Inflammatory macrophage treated with lipopolysaccharide for 1 hour (primary cell): ENCODE data around the gene SETD2.

Experiments used
- DNase-seq, 2 donors: peaks; one replicate each; pipeline ENCODE4 v3.0.0-alpha.2; 2020 to 2022

Gene SETD2

DNA sequence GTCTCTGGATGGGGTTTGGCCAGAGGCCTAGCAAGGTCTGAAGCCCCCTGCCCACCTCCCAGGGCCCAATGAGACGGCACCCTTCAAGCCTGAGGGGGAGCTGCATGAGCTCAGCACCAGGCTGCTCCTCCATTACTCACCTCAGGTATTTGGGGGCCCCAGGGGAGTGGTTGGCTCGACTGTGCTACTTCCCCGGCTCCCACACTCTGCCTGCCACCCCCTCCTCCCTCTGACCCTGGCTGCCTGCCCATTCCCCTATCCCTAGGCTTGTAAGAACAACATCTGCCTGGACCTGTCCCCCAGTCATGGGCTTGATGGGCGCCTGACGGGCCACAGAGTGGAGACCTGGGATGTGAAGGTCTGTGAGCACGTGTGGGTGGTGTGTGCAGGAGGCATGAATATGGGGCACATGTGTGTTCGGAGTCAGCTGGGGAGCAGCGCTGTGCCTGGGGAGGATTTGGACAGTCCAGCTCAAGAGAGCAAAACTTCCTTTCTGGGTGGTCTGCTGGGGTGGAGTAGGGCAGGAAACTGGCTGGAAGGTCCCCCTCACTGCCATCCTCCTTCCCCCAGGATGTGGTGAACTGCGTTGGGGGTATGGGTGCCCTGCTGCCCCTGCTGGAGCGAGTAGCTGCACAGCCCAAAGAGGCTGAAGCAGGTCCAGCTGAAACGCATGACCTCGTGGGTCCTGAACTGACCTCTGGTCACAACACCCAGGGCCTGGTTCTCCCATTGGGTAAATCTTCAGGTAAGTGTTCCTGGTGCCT is 167.0 kb downstream of the SETD2 start:
- no peak for DNase-seq

DNA sequence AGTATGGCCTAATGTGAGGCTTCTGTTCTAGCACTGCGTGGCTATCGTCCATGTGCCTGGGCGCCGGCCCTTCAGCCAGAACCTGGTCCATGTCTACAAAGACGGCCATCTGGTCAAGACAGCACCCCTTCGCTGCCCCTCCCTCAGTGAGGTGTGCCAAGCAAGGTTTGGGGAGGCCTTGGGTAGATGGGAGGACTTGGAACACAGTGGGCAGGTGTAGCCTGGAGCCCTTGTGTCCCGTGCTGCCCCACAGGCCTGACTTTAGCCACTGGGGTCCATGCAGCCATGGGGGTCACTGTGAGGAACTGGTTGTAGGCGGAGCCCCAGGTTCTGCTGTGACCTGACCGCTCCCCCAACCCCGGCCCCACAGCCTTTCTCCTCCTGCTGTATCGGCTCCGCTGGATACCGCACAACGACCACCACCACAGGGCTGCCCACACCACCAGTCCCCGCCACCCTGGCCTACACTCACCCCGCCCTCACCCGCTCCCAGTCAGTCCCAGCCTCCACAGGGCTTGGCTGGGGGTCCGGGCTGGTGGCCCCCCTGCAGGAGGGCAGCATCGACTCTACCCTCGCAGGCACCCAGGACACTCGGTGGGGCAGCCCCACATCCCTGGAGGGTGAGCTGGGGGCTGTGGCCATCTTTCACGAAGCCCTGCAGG is 167.9 kb downstream of the SETD2 start:
- no peak for DNase-seq

DNA sequence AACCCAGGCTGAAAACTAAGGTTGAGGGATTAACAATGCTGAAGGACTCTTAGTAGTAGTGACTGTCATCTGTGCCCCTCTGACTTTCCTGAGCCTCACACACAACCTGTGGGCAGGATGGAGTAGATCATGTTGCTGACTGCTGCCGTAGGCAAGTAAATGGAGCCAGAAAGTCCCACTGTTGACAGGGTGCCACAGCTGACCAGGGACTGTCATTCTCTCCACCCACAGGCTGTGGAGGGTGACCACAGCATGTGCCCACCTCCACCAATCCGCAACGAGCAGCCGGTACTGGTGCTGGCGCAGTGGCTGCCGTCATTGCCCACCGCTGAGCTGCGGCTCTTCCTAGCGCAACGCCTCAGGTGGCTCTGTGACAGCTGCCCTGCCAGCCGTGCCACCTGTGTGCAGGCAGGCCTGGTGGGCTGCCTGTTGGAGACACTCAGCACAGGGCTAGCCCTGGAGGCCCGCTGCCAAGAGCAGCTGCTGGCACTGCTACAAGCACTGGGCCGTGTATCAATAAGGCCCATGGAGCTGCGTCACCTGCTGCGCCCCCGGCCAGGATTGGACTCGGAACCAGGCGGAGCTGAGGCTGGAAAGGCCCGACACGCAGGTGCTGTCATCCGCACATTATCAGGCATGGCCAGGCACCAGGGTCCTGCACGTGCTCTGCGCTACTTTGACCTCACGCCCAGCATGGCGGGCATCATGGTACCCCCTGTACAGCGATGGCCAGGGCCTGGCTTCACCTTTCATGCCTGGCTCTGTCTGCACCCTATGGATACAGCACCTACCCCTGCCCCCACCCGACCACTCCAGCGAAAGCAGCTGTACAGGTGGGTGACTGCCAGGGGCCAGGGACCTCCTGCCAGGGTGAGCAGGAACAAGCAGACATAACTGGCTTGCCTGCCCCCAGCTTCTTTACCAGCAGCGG is 168.8 kb downstream of the SETD2 start:
- peak in 1 of 2 donors; percentile 21 for DNase-seq

DNA sequence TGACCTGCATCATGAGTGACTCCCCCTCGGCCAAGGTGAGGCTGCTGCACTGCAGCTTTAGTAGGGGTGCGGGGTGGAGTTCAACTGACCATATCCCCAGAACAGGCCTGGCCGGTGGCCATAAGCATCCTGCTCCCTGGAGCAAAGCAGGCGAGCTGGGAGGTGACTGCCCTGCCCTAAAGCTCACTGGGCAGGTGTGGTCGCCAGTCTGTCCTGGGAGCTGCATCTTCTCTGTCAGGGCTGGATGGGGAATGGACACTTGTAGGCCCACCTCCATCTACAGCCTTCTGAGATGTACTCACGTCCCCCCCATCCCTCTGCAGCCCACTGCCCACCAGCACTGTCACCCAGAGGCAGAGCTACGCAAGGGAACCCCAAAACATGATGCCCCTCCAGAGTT is 169.9 kb downstream of the SETD2 start:
- DNase-seq: no peak

DNA sequence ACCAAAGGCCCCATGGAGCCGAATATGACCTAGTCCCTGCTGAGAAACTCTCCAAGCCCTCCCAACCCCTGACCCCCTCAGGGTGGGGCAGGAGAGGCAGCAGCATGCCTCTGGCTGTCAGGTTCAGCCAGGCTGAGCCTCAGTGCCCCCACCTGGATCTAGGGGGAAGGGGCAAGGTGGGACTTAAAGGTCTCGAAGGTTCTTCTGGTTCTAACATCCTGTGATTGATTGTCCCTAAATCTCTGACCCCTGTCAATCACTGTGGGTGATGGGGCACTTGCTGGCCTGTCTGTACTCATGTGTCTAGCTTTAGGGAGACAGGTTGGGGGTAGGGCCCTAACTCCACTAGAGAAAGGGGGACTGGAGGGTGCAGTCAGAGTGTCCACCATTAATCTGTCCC is 170.6 kb downstream of the SETD2 start:
- no peak for DNase-seq

DNA sequence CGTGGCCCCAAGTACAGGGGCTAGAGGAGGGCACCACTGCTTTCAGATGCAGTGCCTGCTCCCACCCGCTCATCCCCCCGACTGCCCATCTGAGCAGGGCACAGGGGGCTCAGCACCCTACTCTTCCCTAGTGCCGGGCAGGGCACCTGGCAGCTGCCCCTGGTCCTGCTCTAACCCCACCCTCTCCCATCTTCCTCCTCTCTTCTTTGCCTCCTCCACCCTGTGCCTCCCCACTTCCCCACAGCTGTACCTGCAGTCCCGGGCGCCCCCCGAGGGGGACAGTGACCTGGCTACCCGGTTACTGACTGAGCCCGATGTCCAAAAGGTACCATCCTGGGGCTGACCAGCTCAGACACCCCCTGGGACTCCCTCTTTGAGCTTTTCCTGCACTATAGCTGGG is 171.7 kb downstream of the SETD2 start:
- no peak for DNase-seq

DNA sequence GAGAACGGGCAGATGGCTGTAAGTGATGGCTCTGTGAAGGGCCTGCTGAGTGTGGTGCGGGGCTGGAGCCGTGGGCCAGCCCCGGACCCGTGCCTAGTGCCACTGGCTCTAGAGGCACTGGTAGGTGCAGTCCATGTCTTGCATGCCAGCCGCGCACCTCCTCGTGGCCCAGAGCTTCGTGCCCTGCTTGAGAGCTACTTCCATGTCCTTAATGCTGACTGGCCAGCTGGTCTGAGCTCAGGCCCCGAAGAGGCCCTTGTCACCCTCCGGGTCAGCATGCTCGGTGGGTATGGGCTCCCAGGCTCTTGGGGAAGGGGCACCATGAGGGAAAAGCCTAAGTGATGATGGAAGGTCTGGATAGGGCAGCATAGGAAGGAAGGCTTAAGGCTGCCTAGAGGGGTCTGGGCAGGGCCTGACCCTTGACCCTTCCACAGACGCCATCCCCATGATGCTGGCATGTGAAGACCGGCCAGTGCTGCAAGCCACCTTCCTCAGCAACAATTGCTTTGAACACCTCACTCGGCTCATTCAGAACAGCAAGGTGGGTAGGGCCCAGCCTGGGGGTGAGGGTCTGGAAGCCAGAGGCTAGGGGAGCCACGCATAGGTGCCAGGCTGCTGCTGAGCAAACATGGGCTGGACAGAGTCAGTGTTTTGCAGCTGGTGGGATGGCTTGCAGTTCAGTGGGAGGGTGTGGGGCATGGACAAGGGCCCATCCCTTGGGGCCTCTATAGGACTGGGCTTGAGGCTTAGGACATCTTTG is 172.3 kb downstream of the SETD2 start:
- DNase-seq: no peak

DNA sequence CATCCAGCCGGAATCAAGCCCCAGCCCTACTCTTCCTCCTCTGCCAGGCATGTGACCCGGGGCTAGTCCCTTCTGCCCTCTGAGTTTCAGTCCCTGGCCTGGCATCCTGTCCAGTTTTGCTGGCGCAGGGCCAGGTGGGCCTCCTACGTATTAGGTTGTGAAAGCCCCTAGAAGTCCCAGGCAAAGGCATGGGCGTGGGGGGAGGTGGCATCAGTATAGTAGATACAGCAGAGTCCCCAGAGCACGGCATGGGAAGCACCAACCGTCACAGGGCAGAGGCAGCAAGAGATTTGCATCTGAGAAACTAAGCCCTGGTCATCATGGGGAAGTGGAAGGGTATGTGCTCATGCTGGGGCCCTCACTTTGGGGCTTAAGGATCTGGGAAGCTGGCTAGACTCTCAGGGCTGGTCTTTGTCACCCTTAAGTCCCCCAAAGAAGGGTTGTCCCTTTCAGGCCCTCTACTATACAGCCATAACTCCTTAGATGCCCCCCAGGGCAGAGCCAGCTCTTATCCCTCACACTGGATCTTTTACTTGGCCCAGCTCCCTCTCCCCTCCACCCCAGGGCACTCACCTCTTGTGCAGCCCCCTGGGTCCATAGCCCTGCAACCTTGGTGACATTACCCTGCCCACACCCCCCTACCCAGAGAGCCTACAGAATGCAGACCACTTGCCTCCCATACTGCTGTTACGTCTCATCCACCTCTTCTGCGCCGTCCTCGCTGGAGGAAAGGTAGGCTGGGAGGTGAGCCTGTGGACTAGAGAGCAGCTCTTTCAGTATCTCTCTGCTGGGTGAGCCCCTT is 173.1 kb downstream of the SETD2 start:
- peak; percentile 99 to 100 for DNase-seq

DNA sequence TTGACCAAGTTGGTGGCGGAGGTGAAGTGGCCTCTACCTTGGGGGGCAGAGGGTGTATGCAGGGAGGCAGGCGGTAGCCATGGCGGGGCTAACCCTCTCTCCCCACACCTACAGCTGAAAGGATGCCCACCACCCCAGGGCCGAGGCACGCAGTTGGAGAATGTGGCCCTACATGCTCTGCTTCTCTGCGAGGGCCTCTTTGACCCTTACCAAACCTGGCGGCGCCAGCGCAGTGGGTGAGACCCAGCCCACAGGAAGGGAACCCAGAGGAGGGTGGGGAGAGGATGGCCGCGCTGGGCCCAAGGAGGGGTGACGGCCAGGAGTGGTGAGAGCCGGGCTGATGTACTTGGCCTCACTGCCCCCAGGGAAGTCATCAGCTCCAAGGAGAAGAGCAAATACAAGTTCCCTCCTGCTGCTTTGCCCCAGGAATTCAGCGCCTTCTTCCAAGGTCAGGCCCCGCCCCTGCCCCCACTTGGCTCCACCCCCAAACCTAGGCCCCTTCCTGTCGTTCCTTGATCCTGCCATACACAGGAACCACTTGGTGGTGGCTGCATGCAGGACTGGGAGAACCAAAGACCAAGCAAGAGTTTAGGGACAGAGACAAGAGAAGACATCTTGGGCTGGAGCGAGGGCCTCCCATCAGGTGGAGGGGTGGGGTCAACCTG is 174.6 kb downstream of the SETD2 start:
- DNase-seq: peak in 1 of 2 donors; percentile 23

DNA sequence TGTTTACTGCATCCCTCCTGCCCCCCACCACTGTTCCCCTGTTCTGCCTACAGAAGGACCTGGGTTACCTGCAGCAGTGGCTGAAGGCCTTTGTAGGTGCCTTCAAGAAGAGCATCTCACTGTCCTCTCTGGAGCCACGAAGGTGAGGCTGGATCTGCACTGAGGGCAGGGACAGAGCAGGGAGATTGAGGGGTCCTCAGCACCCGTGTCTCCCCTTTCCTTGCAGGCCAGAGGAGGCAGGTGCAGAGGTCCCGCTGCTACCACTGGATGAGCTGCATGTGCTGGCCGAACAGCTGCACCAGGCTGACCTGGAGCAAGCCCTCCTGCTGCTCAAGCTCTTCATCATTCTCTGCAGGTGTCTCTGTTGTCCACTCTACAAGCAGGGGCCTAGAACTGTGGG is 175.3 kb downstream of the SETD2 start:
- no peak for DNase-seq

DNA sequence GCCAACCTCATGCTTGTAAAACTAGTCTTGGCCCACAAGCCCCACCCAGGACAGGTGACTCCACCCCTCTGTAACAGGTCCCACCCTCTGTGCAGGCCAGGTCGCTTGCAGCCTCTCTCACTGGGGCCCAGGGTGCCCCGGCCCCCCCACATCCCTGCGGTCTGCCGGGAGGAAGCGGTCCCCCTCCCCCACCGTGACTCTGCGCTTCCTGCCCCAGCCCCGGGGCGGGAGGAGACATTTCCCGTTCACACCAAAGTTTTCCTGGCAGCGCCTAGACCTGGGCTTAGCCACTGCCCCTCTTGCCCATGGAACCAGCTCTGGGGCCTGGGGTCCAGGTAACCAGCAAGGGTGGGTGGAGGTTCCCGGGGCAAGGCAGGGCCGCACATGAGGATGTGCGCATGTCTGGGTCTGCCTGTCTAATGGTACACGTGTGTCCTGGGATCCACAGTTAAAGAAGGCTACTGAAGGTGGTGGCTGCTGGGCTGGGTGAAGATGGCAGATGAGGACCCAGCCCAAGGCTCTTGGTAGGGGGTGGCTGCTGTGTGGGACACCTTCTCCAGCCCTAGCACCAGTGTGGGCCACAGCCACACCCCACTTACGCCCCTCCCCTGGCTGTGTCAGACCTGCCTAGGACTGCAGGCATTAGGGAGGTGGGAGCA is 176.0 kb downstream of the SETD2 start:
- DNase-seq: peak; percentile 39 to 44

DNA sequence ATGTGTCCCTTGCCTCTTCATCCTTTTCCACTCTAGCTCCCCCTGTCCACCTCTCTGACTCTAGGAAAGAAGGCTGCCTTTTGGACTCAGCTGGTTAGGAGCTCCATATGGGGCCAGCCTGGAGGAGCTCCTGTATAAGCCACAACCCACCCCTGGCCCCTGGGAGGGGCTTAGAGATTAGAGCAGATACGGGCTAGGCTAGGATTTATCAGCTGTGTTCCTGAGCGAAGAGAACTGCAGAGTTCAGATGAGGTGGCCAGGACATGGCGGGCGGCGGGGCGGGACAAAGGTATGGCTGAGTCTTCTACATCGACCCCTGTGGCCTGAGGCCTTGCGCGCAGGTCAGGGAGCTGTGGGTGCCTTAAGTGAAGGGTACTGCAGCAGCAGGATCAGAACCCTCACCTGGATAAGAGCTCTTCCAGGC is 176.6 kb downstream of the SETD2 start:
- DNase-seq: no peak

DNA sequence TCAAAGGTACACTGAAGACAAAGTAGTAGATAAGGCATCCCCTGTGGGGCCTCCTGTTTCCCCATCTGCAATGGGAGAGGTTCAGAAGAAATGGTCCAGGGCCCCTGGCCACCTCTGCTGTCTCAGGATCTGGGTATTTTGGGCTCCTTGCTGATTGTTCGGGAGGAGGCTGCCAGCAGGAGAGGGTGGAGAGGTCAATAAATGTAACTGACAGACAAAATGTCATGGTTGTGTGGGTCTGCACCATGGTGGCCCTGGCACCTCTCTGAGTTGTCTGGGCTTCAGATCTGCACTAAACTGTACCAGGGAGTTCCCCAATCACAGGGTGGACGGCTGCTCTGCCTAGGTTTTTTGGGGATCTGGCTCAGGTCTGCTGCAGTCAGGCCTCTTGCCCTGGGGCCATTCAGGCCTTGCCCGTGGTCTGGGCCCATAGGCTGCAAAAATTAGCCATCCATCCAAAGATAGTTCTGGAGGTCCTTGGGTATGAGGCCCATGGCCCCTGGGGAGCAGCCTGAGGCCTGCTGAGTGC is 177.1 kb downstream of the SETD2 start:
- no peak for DNase-seq

DNA sequence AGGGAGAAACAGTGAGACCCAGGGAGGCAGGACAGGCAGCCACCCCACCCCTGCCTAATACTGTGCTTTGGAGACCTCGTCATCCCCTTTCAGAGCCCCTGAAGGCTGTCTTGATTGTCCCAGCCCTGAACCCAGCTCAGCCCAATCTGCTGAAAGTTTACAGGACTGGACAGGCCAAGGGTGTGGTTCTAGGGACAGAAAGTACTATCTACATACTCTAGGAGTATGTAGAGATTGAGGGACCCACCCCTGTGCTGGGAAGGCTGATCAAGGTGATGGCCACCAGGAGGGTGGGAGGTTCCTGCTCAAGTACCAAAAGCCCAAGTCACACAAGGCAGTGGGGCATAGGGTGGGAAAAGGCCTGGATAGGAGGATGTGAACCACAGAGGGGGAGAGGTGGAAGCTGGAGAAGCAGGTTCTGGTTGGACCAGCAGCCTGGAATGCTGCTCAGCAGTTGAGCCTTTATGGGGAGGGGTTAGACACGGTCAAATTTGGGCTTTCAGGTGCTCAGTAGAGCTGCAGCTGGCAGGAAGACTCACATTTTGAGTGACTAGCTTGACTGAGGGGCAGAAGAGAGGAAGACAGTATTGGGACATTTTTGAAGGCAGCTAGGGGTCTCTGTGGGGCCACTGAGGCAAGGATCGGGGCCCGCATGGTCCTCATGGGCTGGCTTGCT is 177.7 kb downstream of the SETD2 start:
- DNase-seq: no peak

DNA sequence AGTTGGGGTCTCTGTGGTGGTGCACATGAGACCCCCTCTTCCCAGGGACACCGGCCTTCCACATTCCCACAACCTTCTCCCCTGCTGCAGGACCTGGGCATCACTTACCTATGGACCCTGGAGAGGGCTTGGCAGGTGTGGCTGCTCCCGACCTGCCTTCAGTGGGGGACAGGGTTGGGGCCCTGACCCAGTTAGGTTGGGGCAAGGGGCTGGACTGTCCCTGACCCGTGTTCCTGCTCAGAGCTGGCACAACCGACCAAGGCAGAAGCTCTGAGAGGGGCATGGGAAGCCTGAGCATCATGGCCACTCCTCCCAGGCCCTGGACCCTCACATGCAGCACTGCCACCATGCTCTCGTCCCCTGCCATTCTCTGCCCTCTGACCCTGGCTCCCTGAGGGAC is 178.3 kb downstream of the SETD2 start:
- no peak for DNase-seq

DNA sequence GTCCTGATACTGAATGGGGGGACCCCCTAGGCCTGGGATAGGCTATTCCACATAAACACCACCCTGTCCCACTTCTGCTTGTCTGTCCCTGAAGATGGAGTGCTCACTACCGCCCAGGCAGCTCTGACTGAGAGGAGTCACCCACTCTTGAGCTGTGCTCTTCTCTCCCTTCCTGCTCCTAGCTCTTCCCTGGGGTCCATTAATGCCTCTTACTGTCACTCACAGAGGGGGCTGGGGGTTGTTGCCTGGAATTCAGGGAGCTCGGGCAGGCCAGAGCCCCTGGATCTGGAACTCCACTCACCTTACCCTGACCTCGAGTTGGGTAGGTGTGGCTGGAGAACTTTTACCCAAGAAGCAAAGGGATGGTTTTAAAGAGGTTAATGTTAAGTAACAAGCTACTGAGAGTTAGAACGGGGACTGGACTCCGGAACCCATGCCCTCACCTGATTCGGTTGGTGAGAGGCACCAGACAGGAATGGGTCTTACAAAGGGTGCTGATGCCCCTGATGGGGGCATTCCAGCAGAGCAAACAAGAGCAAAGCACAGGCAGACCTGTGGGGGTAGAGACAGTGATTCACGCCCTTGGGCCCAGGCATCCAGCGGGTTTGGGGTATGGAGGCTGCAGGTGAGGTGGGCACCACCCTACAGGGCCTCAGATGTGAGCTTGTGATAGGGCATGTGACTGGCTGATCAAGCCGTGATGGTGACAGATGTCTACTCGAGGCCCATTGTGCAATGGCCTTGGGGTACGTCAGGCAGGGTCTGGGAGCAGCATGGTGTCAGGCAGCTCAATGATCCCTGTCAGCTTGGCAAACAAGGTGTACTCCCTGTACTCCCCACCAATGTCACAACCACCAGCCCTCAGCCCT is 179.1 kb downstream of the SETD2 start:
- DNase-seq: no peak

DNA sequence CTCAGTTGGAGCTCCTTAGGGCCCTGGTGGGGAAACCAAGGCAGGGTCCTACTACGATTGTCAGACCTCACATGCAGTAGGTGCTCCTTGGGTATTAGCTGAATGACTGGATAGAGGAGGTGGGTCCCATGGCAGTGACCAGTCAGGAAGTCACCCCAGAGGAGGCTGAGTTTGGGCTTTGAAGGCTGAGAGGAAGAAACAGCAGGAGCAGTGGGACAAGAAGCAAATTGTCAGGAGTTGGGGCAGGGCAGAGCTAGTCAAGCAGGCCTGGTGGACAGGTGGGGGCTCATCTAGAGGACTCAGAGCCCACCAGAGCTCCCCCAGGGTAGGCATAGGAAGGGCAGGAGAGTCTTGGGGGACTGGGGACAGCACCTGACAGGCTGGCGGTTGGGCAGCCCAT is 181.4 kb downstream of the SETD2 start:
- DNase-seq: no peak

DNA sequence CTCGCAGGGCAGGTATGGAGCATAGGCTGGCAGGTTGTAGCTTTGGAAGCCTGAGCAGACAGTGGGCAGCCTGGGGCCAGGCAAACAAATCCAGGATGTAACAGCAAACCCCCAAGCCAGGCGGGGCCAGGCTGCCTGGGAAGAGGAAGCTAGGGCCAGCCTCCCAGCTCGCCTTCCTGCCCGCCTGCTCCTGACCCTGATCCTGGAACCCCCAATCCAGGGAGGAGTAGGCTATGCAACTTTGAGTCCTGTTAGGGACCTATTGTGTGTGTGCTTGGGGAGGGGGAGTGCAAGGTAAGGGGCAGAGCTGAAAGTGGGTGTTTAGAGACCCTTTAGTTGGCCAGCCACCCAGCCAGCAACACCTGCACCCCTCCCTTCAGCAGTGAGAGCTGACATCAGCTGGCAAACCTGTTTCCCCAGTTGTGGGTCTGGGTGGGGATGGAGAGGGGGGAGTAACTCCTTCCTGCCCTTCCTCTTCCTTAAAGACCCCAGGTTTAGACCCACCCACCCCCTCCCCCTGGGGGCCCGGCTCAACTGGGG is 181.9 kb downstream of the SETD2 start:
- peak in 1 of 2 donors; percentile 37 for DNase-seq
